Measurements from ENCODE around the gene CELSR3. TPM values are rescaled to one million over a fixed set of nuclear protein-coding genes. Genes with fewer than 3 reads are reported as not detected.

CELSR3 gene
- total RNA-seq (2022; extraction: Qiagen RNA extraction), result 3.7 to 4.5 TPM (median 4.3 TPM) in 5 replicates

GRCh38 chr3:48662753-48663488, at the start of gene CELSR3:
Gene CELSR3, minus strand, starts transcription at chr3:48662886. Its CDS starts 252 bp downstream, at chr3:48662634.

GRCh38 chr3:48685603-48686511, 23.2 kb upstream of the CELSR3 start, which contains the start of gene NCKIPSD:
Gene NCKIPSD, minus strand, starts transcription at chr3:48685915. Its CDS starts 108 bp downstream, at chr3:48685807.

GRCh38 chr3:48635222-48636021, 27.3 kb downstream of the CELSR3 start, which contains the start of gene SLC26A6:
Gene SLC26A6, minus strand, starts transcription at chr3:48635461. Its CDS starts 68 bp downstream, at chr3:48635393.

GRCh38 chr3:48621461-48621869, 41.2 kb downstream of the CELSR3 start, which contains the start of gene TMEM89:
Gene TMEM89, minus strand, starts transcription at chr3:48621769. Its CDS starts 13 bp downstream, at chr3:48621756.

GRCh38 chr3:48609088-48610005, 53.3 kb downstream of the CELSR3 start, which contains the start of gene UQCRC1:
Gene UQCRC1, minus strand, starts transcription at chr3:48609646. Its CDS starts 26 bp downstream, at chr3:48609620.

GRCh38 chr3:48595075-48595525, 67.6 kb downstream of the CELSR3 start, which contains the start of gene COL7A1:
Gene COL7A1, minus strand, starts transcription at chr3:48595329. Its CDS starts 170 bp downstream, at chr3:48595159.

Other genes with a start within 250 kb of the CELSR3 start
- gene PLXNB1, start 232.8 kb downstream of the CELSR3 start, total RNA-seq (2022; extraction: Qiagen RNA extraction), result 15.3 to 19.1 TPM (median 16.0 TPM) in 5 replicates
- gene CCDC51, start 222.8 kb downstream of the CELSR3 start, total RNA-seq (2022; extraction: Qiagen RNA extraction), result 24.4 to 29.5 TPM (median 27.7 TPM) in 5 replicates
- gene TMA7, start 222.6 kb downstream of the CELSR3 start, total RNA-seq (2022; extraction: Qiagen RNA extraction), result 258 to 318 TPM (median 277 TPM) in 5 replicates
- 8.6 to 10.4 TPM (median 9.2 TPM) in 5 replicates for gene ATRIP, start 216.1 kb downstream of the CELSR3 start, total RNA-seq (2022; extraction: Qiagen RNA extraction)
- gene SHISA5, start 158.7 kb downstream of the CELSR3 start, total RNA-seq (2022; extraction: Qiagen RNA extraction), result 104 to 131 TPM (median 126 TPM) in 5 replicates
- gene PFKFB4, start 106.1 kb downstream of the CELSR3 start, total RNA-seq (2022; extraction: Qiagen RNA extraction), result 10.6 to 13.9 TPM (median 12.6 TPM) in 5 replicates
- 6.8 to 8.3 TPM (median 7.9 TPM) in 5 replicates for gene UCN2, start 99.1 kb downstream of the CELSR3 start, total RNA-seq (2022; extraction: Qiagen RNA extraction)
- 130 to 168 TPM (median 149 TPM) in 5 replicates for gene COL7A1, start 67.6 kb downstream of the CELSR3 start, total RNA-seq (2022; extraction: Qiagen RNA extraction)
- gene UQCRC1, start 53.2 kb downstream of the CELSR3 start, total RNA-seq (2022; extraction: Qiagen RNA extraction), result 167 to 233 TPM (median 172 TPM) in 5 replicates
- gene TMEM89, start 41.1 kb downstream of the CELSR3 start, total RNA-seq (2022; extraction: Qiagen RNA extraction), result 0.21 to 0.23 TPM in 2 of 5 replicates, not detected in the others
- 14.6 to 16.8 TPM (median 15.2 TPM) in 5 replicates for gene SLC26A6, start 27.4 kb downstream of the CELSR3 start, total RNA-seq (2022; extraction: Qiagen RNA extraction)
- gene NCKIPSD, start 23.0 kb upstream of the CELSR3 start, total RNA-seq (2022; extraction: Qiagen RNA extraction), result 8.0 to 11.4 TPM (median 9.5 TPM) in 5 replicates
- 48.8 to 54.4 TPM (median 52.6 TPM) in 5 replicates for gene IP6K2, start 54.3 kb upstream of the CELSR3 start, total RNA-seq (2022; extraction: Qiagen RNA extraction)
- gene PRKAR2A, start 185.0 kb upstream of the CELSR3 start, total RNA-seq (2022; extraction: Qiagen RNA extraction), result 15.6 to 21.7 TPM (median 19.1 TPM) in 5 replicates
- 10.3 to 12.0 TPM (median 11.3 TPM) in 5 replicates for gene SLC25A20, start 236.0 kb upstream of the CELSR3 start, total RNA-seq (2022; extraction: Qiagen RNA extraction)